ENCODE measurements around the gene CACNA2D3. TPM values are rescaled to one million over a fixed set of nuclear protein-coding genes. Genes with fewer than 3 reads are reported as not detected.

The CACNA2D3 gene
- total RNA-seq, 2 experiments from 2014 or later, result not detected

- Histone ChIP-seq H4K20me1 (ENCODE audit: insufficient read depth, low read length) (no peaks in the 10 kb centered on the region), H3K36me3 (ENCODE audit: insufficient read depth, low read length) (no peaks in the 10 kb centered on the region), H3K9me2 (ENCODE audit: insufficient read depth, low read length) (no peaks in the 10 kb centered on the region), H3K79me2 (ENCODE audit: insufficient read depth, low read depth, low read length) (no peaks in the 10 kb centered on the region), H3K4me1 (ENCODE audit: insufficient read depth, low read length, poor library complexity, severe bottlenecking) (no peaks in the 10 kb centered on the region), H3K27ac (ENCODE audit: low read depth, low read length, poor library complexity, severe bottlenecking) (no peak overlapping the region), H3K9me3 (ENCODE audit: low read length) (no peaks in the 10 kb centered on the region), H3K4me3 (ENCODE audit: low read depth, low read length, poor library complexity, severe bottlenecking) (no peak overlapping the region), H3K4me2 (ENCODE audit: low read length) (no peak overlapping the region), H2AFZ (ENCODE audit: low read length) (no peak overlapping the region)
- CTCF ChIA-PET (ENCODE audit: unreplicated experiment), result no interaction called here
- TF ChIP-seq EZH2phosphoT487 (IDR thresholded peaks at IDR 0.05; ENCODE audit: borderline replicate concordance, low read depth, low read length), result no peak
- TF ChIP-seq CTCF (conservative IDR thresholded peaks at IDR 0.05; ENCODE audit: low read length), result no peak
- intact Hi-C loops (cut with micrococcal nuclease; ENCODE audit: unreplicated experiment), result no loop called here
- BruUV-seq (replicated peaks), result no TSS peak
- POLR2A ChIA-PET, result no interaction called here
- no peak for DNase-seq (ENCODE audit: low spot score)
These were observed 697.6 kb downstream of the CACNA2D3 start for GRCh38 chr3:54819946-54820345.

- CTCF ChIA-PET (ENCODE audit: unreplicated experiment), result no interaction called here
- TF ChIP-seq CTCF (conservative IDR thresholded peaks at IDR 0.05; ENCODE audit: low read length), result no peak
- no peak for TF ChIP-seq EZH2phosphoT487 (IDR thresholded peaks at IDR 0.05; ENCODE audit: borderline replicate concordance, low read depth, low read length)
These were observed 699.9 kb downstream of the CACNA2D3 start for GRCh38 chr3:54822206-54822605.

GRCh38 chr3:54826251-54826691 is 703.9 kb downstream of the CACNA2D3 start:
- H3K9me2 ChIP-seq (ENCODE audit: insufficient read depth, low read length), result no peaks in the 10 kb centered on the region
- no peaks in the 10 kb centered on the region for H3K4me1 ChIP-seq (ENCODE audit: insufficient read depth, low read length, poor library complexity, severe bottlenecking)
- no peak overlapping the region for H3K4me2 ChIP-seq (ENCODE audit: low read length)
- no TSS peak for BruUV-seq (replicated peaks)
- no peaks in the 10 kb centered on the region for H3K79me2 ChIP-seq (ENCODE audit: insufficient read depth, low read depth, low read length)
- no peak overlapping the region for H3K27ac ChIP-seq (ENCODE audit: low read depth, low read length, poor library complexity, severe bottlenecking)
- intact Hi-C loops (cut with micrococcal nuclease; ENCODE audit: unreplicated experiment), result no loop called here
- no peak overlapping the region for H3K4me3 ChIP-seq (ENCODE audit: low read depth, low read length, poor library complexity, severe bottlenecking)
- DNase-seq (ENCODE audit: low spot score), result no peak
- CTCF ChIA-PET (ENCODE audit: unreplicated experiment), result no interaction called here
- H4K20me1 ChIP-seq (ENCODE audit: insufficient read depth, low read length), result no peaks in the 10 kb centered on the region
- POLR2A ChIA-PET, result no interaction called here
- TF ChIP-seq CTCF (conservative IDR thresholded peaks at IDR 0.05; ENCODE audit: low read length) (no peak), EZH2phosphoT487 (IDR thresholded peaks at IDR 0.05; ENCODE audit: borderline replicate concordance, low read depth, low read length) (no peak)
- H2AFZ ChIP-seq (ENCODE audit: low read length), result no peak overlapping the region
- H3K36me3 ChIP-seq (ENCODE audit: insufficient read depth, low read length), result no peaks in the 10 kb centered on the region
- H3K9me3 ChIP-seq (ENCODE audit: low read length), result peaks cover 5% of the 10 kb centered on the region; the same call in 1 of the 2 replicates

More at GRCh38 chr3:54822206-54822605, 699.9 kb downstream of the CACNA2D3 start:
- H3K9me2 ChIP-seq (ENCODE audit: insufficient read depth, low read length), result no peaks in the 10 kb centered on the region
- no peaks in the 10 kb centered on the region for H3K79me2 ChIP-seq (ENCODE audit: insufficient read depth, low read depth, low read length)
- no peak overlapping the region for H3K4me2 ChIP-seq (ENCODE audit: low read length)
- H3K4me3 ChIP-seq (ENCODE audit: low read depth, low read length, poor library complexity, severe bottlenecking), result no peak overlapping the region
- H3K4me1 ChIP-seq (ENCODE audit: insufficient read depth, low read length, poor library complexity, severe bottlenecking), result no peaks in the 10 kb centered on the region
- no peaks in the 10 kb centered on the region for H3K36me3 ChIP-seq (ENCODE audit: insufficient read depth, low read length)
- POLR2A ChIA-PET, result interaction anchor here (0.7 kb wide), 1 partner anchor 96 kb away, joined by 6 read pairs; no protein-coding TSS in a partner anchor
- no peak overlapping the region for H2AFZ ChIP-seq (ENCODE audit: low read length)
- intact Hi-C loops (cut with micrococcal nuclease; ENCODE audit: unreplicated experiment), result no loop called here
- no peak for DNase-seq (ENCODE audit: low spot score)
- no TSS peak for BruUV-seq (replicated peaks)
- H3K9me3 ChIP-seq (ENCODE audit: low read length), result no peaks in the 10 kb centered on the region
- H4K20me1 ChIP-seq (ENCODE audit: insufficient read depth, low read length), result no peaks in the 10 kb centered on the region
- no peak overlapping the region for H3K27ac ChIP-seq (ENCODE audit: low read depth, low read length, poor library complexity, severe bottlenecking)
